HCT116 (cell line): ENCODE results near the gene AUP1.

ENCODE experiments used
- CTCF ChIP-seq, 3 experiments: fragments of 200-600 bp in 1 of 3; sonication (generic) in 1 of 3; IDR thresholded peaks in 2 of 3; conservative IDR thresholded peaks in 1 of 3; 2 replicates each; pipeline ENCODE4 v1.5.1; 2012 to 2017; ENCODE audit warnings: low read depth in 2 of 3, low read length in 2 of 3, antibody characterized with exemption in 1 of 3, borderline replicate concordance in 1 of 3, control low read depth in 1 of 3, mild to moderate bottlenecking in 1 of 3, mixed read lengths in 1 of 3, mixed run types in 1 of 3, moderate library complexity in 1 of 3; ENCODE audit not compliant: insufficient read depth in 1 of 3
- TCF7L2 ChIP-seq: IDR thresholded peaks from 2 replicates; pipeline ENCODE4 v1.7.0; 2011; ENCODE audit warnings: borderline replicate concordance, inconsistent platforms; ENCODE audit not compliant: insufficient read depth, insufficient read length; ENCODE audit errors: extremely low read depth

- TF ChIP-seq TCF7L2 (no peak), CTCF (IDR thresholded peaks at IDR 0.05 in 2 of 3, conservative IDR thresholded peaks at IDR 0.05 in 1 of 3; ENCODE audit: borderline replicate concordance in 1 of 3, insufficient read depth in 1 of 3, low read depth in 2 of 3, low read length in 2 of 3) (no peak)
These were observed 34.7 kb upstream of the AUP1 start for GRCh38 chr2:74564222-74564621.
